GM21367 (cell line): ENCODE data around the gene HIP1.
"Not testable (repeated sequence)": the region's sequence is repeated elsewhere in the genome, so short reads cannot be mapped to it uniquely, and the experiment has no call there.

Source experiments
- ATAC-seq: cut with Tn5 transposase; IDR thresholded peaks from one replicate; pipeline ENCODE4 v1.9.1; 2021; ENCODE audit not compliant: unreplicated experiment

The HIP1 gene

GRCh38 chr7:75687246-75688088 lies 51.3 kb downstream of the HIP1 start:
- no peak for ATAC-seq

- ATAC-seq: no peak
Observed at GRCh38 chr7:75686551-75686950, 52.2 kb downstream of the HIP1 start.

- ATAC-seq: not testable (repeated sequence)
Observed at GRCh38 chr7:75682052-75682451, 56.7 kb downstream of the HIP1 start.

- no peak for ATAC-seq
Observed at GRCh38 chr7:75679060-75679459, 59.7 kb downstream of the HIP1 start.

- no peak for ATAC-seq
Observed at GRCh38 chr7:75669579-75669978, 69.2 kb downstream of the HIP1 start.

GRCh38 chr7:75667938-75668337 lies 70.8 kb downstream of the HIP1 start:
- no peak for ATAC-seq

GRCh38 chr7:75663302-75663907 lies 75.3 kb downstream of the HIP1 start:
- peak; percentile 32 for ATAC-seq

- ATAC-seq: peak; percentile 79
Observed at GRCh38 chr7:75662579-75663301, 76.0 kb downstream of the HIP1 start.

GRCh38 chr7:75660566-75661215 lies 78.0 kb downstream of the HIP1 start:
- ATAC-seq: no peak

GRCh38 chr7:75658802-75659201 lies 79.9 kb downstream of the HIP1 start:
- no peak for ATAC-seq

GRCh38 chr7:75658369-75658768 lies 80.4 kb downstream of the HIP1 start:
- ATAC-seq: no peak

GRCh38 chr7:75657866-75658265 lies 80.9 kb downstream of the HIP1 start:
- no peak for ATAC-seq

- no peak for ATAC-seq
Observed at GRCh38 chr7:75656740-75657139, 82.0 kb downstream of the HIP1 start.

- no peak for ATAC-seq
Observed at GRCh38 chr7:75655536-75655935, 83.2 kb downstream of the HIP1 start.

- ATAC-seq: no peak
Observed at GRCh38 chr7:75654855-75655254, 83.9 kb downstream of the HIP1 start.

GRCh38 chr7:75653651-75654050 lies 85.1 kb downstream of the HIP1 start:
- no peak for ATAC-seq

- ATAC-seq: no peak
Observed at GRCh38 chr7:75652788-75653187, 86.0 kb downstream of the HIP1 start.

GRCh38 chr7:75650681-75651080 lies 88.1 kb downstream of the HIP1 start:
- no peak for ATAC-seq

GRCh38 chr7:75650062-75650461 lies 88.7 kb downstream of the HIP1 start:
- ATAC-seq: no peak

GRCh38 chr7:75649462-75649861 lies 89.3 kb downstream of the HIP1 start:
- no peak for ATAC-seq

- ATAC-seq: no peak
Observed at GRCh38 chr7:75647709-75648438, 90.9 kb downstream of the HIP1 start.
